ENCODE results near the gene GPRIN3. TPM values are rescaled to one million over a fixed set of nuclear protein-coding genes. Genes with fewer than 3 reads are reported as not detected.
"Not testable (repeated sequence)": the region's sequence is repeated elsewhere in the genome, so short reads cannot be mapped to it uniquely, and the experiment has no call there.

Gene GPRIN3
- polyA plus RNA-seq, 3 donors, result 8.0 to 10.5 (median 8.3) TPM

DNA sequence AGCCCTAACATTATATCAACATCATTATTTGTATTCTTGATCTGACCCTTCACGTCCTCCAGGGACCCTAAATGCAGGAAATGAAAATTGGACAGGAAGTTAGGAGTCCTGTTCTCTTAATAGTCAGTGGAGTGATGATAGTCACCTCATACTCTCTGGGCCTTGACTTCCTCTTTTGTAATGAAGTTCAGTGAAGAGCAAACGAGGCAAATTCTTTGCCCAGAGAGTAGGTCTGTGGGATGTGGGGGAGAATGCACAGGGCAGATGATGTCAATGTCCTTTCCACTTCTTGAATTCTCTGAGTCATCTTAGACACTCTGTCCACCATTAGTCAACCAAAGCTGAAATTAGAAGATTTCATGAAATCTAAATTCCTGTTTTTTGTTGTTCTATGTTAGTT is 17.1 kb upstream of the GPRIN3 start:
- no peak for DNase-seq (ENCODE audit: extremely low read depth in 1 of 11, low read depth in 9 of 11, low spot score in 4 of 11)

GRCh38 chr4:89322671-89323070 is 15.1 kb upstream of the GPRIN3 start:
- DNase-seq (ENCODE audit: extremely low read depth in 1 of 11, low read depth in 9 of 11, low spot score in 4 of 11), result no peak

DNA sequence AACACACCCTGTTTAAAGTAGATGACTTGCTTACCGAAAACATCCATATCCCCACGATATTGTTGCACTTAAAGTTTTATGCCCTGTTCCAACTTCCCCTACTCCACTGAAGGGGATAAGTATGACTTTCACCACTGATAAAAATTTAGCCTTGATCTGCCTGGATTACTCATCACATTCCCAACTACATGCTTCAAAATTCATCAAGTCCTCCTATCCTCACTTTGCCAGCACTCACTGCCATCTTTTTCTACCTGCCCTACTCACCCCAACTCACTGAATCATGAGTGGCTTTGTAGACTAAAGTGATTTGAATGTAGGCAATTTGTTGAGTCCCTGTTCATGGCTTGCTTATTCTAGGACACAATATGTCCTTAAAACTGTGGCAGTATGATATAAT is 12.2 kb upstream of the GPRIN3 start:
- DNase-seq (ENCODE audit: extremely low read depth in 1 of 11, low read depth in 9 of 11, low spot score in 4 of 11), result no peak

DNA sequence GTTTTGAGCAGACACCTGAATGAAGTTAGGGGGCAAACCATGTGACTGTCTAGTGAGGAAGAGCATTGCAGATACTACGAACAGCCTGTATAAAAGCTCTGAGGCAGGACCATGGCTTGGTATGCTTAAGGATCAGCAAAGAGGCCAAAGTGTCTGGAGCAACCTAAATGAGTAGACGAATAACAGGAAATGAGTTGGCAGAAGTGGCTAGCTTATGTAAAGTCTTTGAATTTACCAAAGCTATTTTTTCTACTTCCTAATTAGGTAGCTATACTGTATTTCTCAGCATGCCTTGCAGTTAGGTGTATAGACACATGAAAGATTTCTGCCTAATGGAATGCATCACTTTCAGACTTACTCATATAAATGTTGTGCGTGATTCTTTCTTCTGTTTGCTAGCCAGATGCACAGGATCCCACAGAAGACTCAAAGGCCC is 9.3 kb upstream of the GPRIN3 start:
- DNase-seq (ENCODE audit: extremely low read depth in 1 of 11, low read depth in 9 of 11, low spot score in 4 of 11), result no peak

DNA sequence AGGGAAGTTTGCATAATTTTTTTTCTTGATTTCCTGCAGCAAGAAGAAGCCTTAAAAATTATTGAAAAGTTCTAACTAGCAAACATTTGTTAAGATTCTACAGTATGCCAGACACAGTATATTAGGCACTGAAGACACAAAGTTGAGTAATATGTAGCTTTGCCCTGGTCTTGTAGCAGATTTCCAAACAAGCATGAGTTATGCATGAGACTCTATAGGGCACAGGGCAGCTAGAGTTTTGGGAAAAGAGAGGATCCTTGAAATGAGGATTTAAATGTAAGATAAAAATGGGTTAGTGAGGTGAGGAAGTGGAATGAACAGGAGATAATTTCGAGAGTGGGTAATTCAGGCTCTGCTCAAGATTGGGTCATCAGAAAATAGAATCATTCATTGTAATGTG is 8.6 kb upstream of the GPRIN3 start:
- no peak for DNase-seq (ENCODE audit: extremely low read depth in 1 of 11, low read depth in 9 of 11, low spot score in 4 of 11)

- no peak for DNase-seq (ENCODE audit: extremely low read depth in 1 of 11, low read depth in 9 of 11, low spot score in 4 of 11)
Observed at GRCh38 chr4:89314291-89314690, 6.7 kb upstream of the GPRIN3 start.

GRCh38 chr4:89312066-89312465 is 4.5 kb upstream of the GPRIN3 start:
- DNase-seq (ENCODE audit: extremely low read depth in 1 of 11, low read depth in 9 of 11, low spot score in 4 of 11), result no peak

GRCh38 chr4:89311433-89311832 is 3.8 kb upstream of the GPRIN3 start:
- no peak for DNase-seq (ENCODE audit: extremely low read depth in 1 of 11, low read depth in 9 of 11, low spot score in 4 of 11)

DNA sequence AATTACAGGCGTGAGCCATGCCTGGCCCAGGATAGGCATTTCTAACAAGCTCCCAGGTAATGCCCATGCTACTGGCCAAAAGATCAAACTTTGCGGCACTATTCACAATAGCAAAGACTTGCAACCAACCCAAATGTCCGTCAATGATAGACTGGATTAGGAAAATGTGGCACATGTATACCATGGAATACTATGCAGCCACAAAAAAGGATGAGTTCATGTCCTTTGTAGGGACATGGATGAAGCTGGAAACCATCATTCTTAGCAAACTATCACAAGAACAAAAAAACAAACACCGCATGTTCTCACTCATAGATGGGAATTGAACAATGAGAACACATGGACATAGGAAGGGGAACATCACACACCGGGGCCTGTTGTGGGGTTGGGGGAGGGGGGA is 1.6 kb upstream of the GPRIN3 start:
- not testable (repeated sequence) for DNase-seq (ENCODE audit: extremely low read depth in 1 of 11, low read depth in 9 of 11, low spot score in 4 of 11)

GRCh38 chr4:89308161-89308500 is 531 bp upstream of the GPRIN3 start:
- DNase-seq (ENCODE audit: extremely low read depth in 1 of 11, low read depth in 9 of 11, low spot score in 4 of 11), result no peak

DNA sequence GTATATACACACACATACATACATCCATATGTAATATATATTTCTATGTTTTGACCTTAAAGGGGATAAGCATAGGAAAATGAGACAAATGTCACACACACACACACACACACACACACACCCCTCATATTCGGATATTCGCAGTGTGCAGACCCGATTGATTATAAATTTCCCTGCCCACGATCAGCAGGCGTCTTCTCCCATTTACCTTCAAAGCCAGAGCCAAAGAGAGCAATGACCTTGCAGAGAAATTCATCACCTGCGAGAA is 488 bp downstream of the GPRIN3 start:
- DNase-seq (ENCODE audit: extremely low read depth in 1 of 11, low read depth in 9 of 11, low spot score in 4 of 11), result no peak

DNA sequence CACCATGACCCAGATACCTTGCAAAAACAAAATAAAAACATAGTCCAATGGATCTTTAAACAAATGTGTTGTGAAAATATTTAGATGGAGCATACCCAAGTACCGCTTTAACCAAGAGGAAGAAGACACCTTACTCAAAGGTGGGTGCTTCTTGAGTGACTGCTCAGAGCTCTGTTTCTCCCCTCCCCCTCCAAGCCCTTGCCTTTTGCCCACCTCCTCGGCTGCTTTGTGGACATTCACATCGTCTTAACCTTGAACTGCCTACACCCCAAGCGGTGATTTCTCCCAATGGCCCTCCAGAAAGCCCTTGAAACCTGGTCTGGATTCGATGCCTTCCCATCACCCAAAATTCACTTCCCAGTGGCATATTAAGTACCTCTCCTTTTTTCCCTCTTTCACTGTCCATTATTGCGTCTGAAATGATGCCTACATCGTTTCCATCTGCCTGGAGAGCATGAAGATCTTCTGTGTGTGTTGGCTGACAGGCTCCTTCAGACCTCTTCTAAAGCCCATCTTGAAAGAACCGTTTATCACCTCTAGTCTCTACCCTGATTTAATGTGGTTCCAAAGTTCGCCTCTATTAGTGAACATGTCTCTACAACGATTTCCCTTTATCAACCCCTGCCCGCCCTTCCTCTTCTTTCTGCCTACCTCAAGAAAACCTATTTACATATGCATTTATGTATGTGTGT is 968 bp downstream of the GPRIN3 start:
- DNase-seq (ENCODE audit: extremely low read depth in 1 of 11, low read depth in 9 of 11, low spot score in 4 of 11), result no peak

- no peak for DNase-seq (ENCODE audit: extremely low read depth in 1 of 11, low read depth in 9 of 11, low spot score in 4 of 11)
Observed at GRCh38 chr4:89305712-89306437, 1.7 kb downstream of the GPRIN3 start.

- no peak for DNase-seq (ENCODE audit: extremely low read depth in 1 of 11, low read depth in 9 of 11, low spot score in 4 of 11)
Observed at GRCh38 chr4:89305028-89305427, 2.6 kb downstream of the GPRIN3 start.

DNA sequence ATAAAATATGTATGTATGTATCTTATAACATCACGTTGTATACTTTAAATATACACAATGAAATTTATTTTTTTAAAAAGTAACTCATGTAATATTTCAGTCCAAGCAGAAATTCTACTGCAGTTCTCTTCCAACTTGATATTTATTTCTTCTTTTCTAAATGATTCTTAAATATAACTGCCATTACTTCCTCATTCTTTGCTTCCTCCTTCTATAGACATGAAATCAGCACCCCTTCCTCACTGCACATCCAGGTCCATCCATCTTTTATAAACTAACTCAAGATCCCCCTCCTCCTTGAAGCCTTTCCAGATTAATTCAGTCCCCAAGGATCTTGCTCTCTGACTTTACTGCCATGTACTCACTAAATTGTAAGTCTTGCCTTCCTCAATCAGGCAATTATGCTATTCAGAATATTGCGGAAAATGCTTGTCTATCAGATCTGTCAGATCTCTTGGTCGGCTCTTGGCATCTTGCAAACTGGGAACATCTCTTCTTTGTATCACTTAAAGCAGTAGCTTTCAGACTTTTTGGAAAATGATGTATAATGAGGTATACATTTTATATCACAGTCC is 3.7 kb downstream of the GPRIN3 start:
- no peak for DNase-seq (ENCODE audit: extremely low read depth in 1 of 11, low read depth in 9 of 11, low spot score in 4 of 11)

- DNase-seq (ENCODE audit: extremely low read depth in 1 of 11, low read depth in 9 of 11, low spot score in 4 of 11), result no peak
Observed at GRCh38 chr4:89303177-89303576, 4.4 kb downstream of the GPRIN3 start.

DNA sequence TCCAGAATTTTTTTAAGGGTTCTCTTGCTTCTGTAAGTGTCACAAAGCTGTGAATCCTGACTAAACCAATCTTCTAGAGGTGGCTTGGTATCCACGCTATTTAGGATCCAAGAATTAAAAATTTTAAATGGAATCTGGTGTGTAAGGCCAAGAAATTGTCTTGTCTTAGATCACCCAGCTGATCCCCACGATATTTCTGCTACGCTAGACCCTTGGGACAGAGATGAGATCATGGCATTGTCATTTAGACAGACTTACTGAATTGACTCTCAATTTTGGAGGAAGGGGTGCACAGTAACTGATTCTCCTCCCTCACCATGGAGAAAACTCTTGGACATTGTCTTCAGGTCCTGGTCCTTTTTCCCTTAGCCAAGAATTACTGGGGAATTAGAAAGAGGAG is 5.7 kb downstream of the GPRIN3 start:
- DNase-seq (ENCODE audit: extremely low read depth in 1 of 11, low read depth in 9 of 11, low spot score in 4 of 11), result no peak

GRCh38 chr4:89301003-89301402 is 6.6 kb downstream of the GPRIN3 start:
- DNase-seq (ENCODE audit: extremely low read depth in 1 of 11, low read depth in 9 of 11, low spot score in 4 of 11), result no peak

- DNase-seq (ENCODE audit: extremely low read depth in 1 of 11, low read depth in 9 of 11, low spot score in 4 of 11), result no peak
Observed at GRCh38 chr4:89300499-89300898, 7.1 kb downstream of the GPRIN3 start.

GRCh38 chr4:89300060-89300459 is 7.5 kb downstream of the GPRIN3 start:
- DNase-seq (ENCODE audit: extremely low read depth in 1 of 11, low read depth in 9 of 11, low spot score in 4 of 11), result no peak
